Endodermal cell (in vitro differentiated cells): ENCODE data around the gene CD46. TPM values are rescaled to one million over a fixed set of nuclear protein-coding genes. Genes with fewer than 3 reads are reported as not detected.
A peak's percentile ranks its signal among the peaks of the same experiment; 100 is the strongest.

Experiments
- DNase-seq: peaks from one replicate; pipeline ENCODE4 v3.0.0-alpha.2; 2017
- H3K27ac ChIP-seq: 2 replicates; pipeline ENCODE4 v1.5.1; 2013; ENCODE audit warnings: mild to moderate bottlenecking, low read depth, low read length, moderate library complexity
- H3K27me3 ChIP-seq: 2 replicates; pipeline ENCODE4 v1.6.1; 2013; ENCODE audit warnings: mild to moderate bottlenecking, low read length, moderate library complexity; ENCODE audit not compliant: insufficient read depth, control insufficient read depth, poor library complexity, severe bottlenecking
- H3K36me3 ChIP-seq: 2 replicates; pipeline ENCODE4 v1.7.0; 2013; ENCODE audit warnings: mild to moderate bottlenecking, low read length, moderate library complexity; ENCODE audit not compliant: control insufficient read depth, insufficient read depth
- H3K4me1 ChIP-seq: one replicate; pipeline ENCODE4 v1.7.0; 2013; ENCODE audit warnings: low read length; ENCODE audit not compliant: control insufficient read depth, insufficient read depth
- H3K4me3 ChIP-seq: 2 replicates; pipeline ENCODE4 v1.5.1; 2013; ENCODE audit warnings: mild to moderate bottlenecking, low read length, moderate library complexity
- H3K9ac ChIP-seq: 2 replicates; pipeline ENCODE4 v1.6.1; 2013; ENCODE audit warnings: mild to moderate bottlenecking, low read length, moderate library complexity; ENCODE audit not compliant: poor library complexity, severe bottlenecking; ENCODE audit errors: extremely low read depth
- H3K9me3 ChIP-seq: 2 replicates; pipeline ENCODE4 v1.6.1; 2013; ENCODE audit warnings: mild to moderate bottlenecking, low read length, moderate library complexity; ENCODE audit not compliant: control insufficient read depth
- H3K27ac Mint-ChIP-seq: 2 replicates; pipeline ENCODE4 v1.8.0; 2020; ENCODE audit warnings: mixed read lengths
- H3K27me3 Mint-ChIP-seq: 2 replicates; pipeline ENCODE4 v1.8.0; 2021; ENCODE audit warnings: mild to moderate bottlenecking, mixed read lengths; ENCODE audit not compliant: insufficient read depth
- H3K36me3 Mint-ChIP-seq: 2 replicates; pipeline ENCODE4 v1.8.0; 2020; ENCODE audit warnings: low read depth, mixed read lengths
- H3K4me1 Mint-ChIP-seq: 2 replicates; pipeline ENCODE4 v1.8.0; 2020; ENCODE audit warnings: mixed read lengths
- H3K4me3 Mint-ChIP-seq: 2 replicates; pipeline ENCODE4 v1.8.0; 2020; ENCODE audit warnings: mild to moderate bottlenecking, moderate library complexity, mixed read lengths
- H3K9me3 Mint-ChIP-seq: 2 replicates; pipeline ENCODE4 v1.8.0; 2020; ENCODE audit warnings: mild to moderate bottlenecking, mixed read lengths
- CTCF ChIP-seq: fragments of 200-600 bp; sonication (generic); conservative IDR thresholded peaks from 2 replicates; pipeline ENCODE4 v1.5.0; 2021; ENCODE audit warnings: antibody characterized with exemption, mild to moderate bottlenecking
- WGBS, 2 experiments: methylation state at CpG; one replicate each; pipeline versions ENCODE4 v1.1.5 to v1.1.7; 2013; ENCODE audit warnings: missing lambda C conversion rate in 2 of 2, mixed read lengths in 1 of 2; ENCODE audit not compliant: insufficient coverage in 1 of 2, insufficient read length in 1 of 2; 5-methylcytosine and 5-hydroxymethylcytosine counted together
- total RNA-seq, 2 donors: library from RNA; stranded (reverse); fragmentation: NEBNext Ultra II Directional in 1 of 2; extraction: Animal tissue kit (Norgen Biotek cat#: 25700) in 1 of 2; gene quantifications; 2 replicates in 1 of 2; 3 replicates in 1 of 2; pipeline ENCODE4 v1.2.1, GENCODE V29; 2021

Gene CD46
- total RNA-seq, 2 donors from 2014 or later = 132 to 135 TPM

DNA sequence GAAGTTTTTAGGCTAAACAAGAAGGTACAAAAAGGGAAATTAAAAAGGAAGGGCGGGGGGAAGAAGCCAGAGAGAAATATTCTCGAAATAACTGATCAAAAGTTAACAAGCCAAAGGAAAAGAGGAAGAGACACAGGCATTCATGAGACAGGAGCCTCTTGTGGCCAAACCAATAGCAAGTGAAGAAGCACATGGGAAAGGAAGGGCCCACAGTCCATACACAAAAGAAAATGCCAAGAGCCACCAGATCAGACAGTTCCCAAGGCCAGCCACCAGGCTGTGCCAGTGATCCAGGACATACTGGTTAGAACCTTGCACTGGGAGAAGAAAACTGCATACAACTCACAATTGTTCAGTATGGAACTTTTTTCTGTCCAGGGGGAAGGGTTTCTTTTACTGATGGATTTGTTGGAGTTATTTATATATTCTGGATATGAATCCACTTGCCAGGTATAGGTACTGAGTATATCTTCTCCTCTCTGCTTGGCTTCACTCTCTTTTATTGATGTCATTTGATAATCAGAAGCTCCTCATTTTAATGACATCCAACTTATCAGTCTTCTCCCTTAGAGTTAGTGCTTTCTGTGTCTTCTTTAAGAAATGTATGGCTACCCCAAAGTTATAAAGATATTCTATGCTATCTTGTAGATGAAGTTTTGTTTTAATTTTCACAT lies 76.8 kb downstream of the CD46 start:
- H3K36me3 Mint-ChIP-seq = no peaks in the 10 kb centered on the region
- Histone ChIP-seq H3K9ac (no peak overlapping the region), H3K27ac (no peak overlapping the region), H3K36me3 (no peaks in the 10 kb centered on the region), H3K9me3 (no peaks in the 10 kb centered on the region), H3K4me3 (no peak overlapping the region), H3K4me1 (no peaks in the 10 kb centered on the region), H3K27me3 (no peaks in the 10 kb centered on the region)
- H3K4me3 Mint-ChIP-seq = no peak overlapping the region
- 65 to 71% methylated on average over 2 of the region's 2 CpGs for WGBS, 2 experiments
- H3K27me3 Mint-ChIP-seq = no peaks in the 10 kb centered on the region
- TF ChIP-seq CTCF = peak; percentile 89
- no peaks in the 10 kb centered on the region for H3K9me3 Mint-ChIP-seq
- peak; percentile 93 for DNase-seq
- H3K27ac Mint-ChIP-seq = peak overlapping the region; percentile 23
- H3K4me1 Mint-ChIP-seq = peaks cover 21% of the 10 kb centered on the region

GRCh38 chr1:207829576-207829975 lies 77.7 kb downstream of the CD46 start:
- Histone ChIP-seq H3K4me1 (no peaks in the 10 kb centered on the region), H3K27me3 (no peaks in the 10 kb centered on the region), H3K4me3 (no peak overlapping the region), H3K27ac (no peak overlapping the region), H3K9ac (no peak overlapping the region), H3K9me3 (no peaks in the 10 kb centered on the region), H3K36me3 (no peaks in the 10 kb centered on the region)
- Mint-ChIP-seq H3K4me3 (no peak overlapping the region), H3K9me3 (no peaks in the 10 kb centered on the region), H3K27me3 (no peaks in the 10 kb centered on the region), H3K36me3 (no peaks in the 10 kb centered on the region), H3K27ac (no peak overlapping the region), H3K4me1 (peaks cover 18% of the 10 kb centered on the region)
- TF ChIP-seq CTCF = no peak
- no peak for DNase-seq

DNA sequence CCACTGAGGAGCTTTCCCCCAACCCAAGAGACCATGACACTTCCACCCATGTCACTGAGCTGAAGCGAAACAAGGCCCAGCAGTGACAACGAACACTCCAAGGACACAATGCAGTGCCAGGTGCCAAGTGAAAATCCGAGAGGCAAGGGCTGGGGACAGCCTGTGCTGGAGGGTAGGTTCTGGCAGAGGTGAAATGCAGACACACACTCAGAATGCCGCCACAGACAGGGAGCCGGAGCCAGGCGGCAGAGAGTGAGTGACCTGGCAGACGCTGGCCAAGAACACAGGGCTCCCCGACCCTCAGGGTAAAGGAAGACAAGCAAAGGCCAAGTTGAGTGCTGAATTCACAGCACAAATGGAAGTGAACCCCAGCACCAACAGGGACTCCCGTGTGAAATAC lies 78.9 kb downstream of the CD46 start:
- no peaks in the 10 kb centered on the region for H3K9me3 ChIP-seq
- no peak for DNase-seq
- 91 to 98% methylated on average over 7 to 9 of the region's 9 CpGs for WGBS, 2 experiments
- Mint-ChIP-seq H3K4me3 (no peak overlapping the region), H3K4me1 (peaks cover 18% of the 10 kb centered on the region), H3K9me3 (no peaks in the 10 kb centered on the region), H3K36me3 (no peaks in the 10 kb centered on the region), H3K27me3 (no peaks in the 10 kb centered on the region), H3K27ac (no peak overlapping the region)
- H3K9ac ChIP-seq = no peak overlapping the region
- H3K4me3 ChIP-seq = no peak overlapping the region
- H3K27me3 ChIP-seq = no peaks in the 10 kb centered on the region
- H3K36me3 ChIP-seq = no peaks in the 10 kb centered on the region
- no peak overlapping the region for H3K27ac ChIP-seq
- H3K4me1 ChIP-seq = no peaks in the 10 kb centered on the region
- no peak for TF ChIP-seq CTCF
